IMR-90 (cell line): ENCODE results near the gene MRPL38. TPM values are rescaled to one million over a fixed set of nuclear protein-coding genes. Genes with fewer than 3 reads are reported as not detected.
A peak's percentile ranks its signal among the peaks of the same experiment; 100 is the strongest.

Experiments used
- ATAC-seq: fragments of 200-7000 bp; cut with Tn5 transposase; 2 replicates; pipeline ENCODE4 v1.9.1; 2020; ENCODE audit warnings: low read depth, mild to moderate bottlenecking, moderate library complexity
- BruUV-seq: library from RNA; stranded (reverse); fragments of 400-500 nt; replicated peaks from 2 replicates; lab custom pipeline; 2021; lab: Mats Ljungman, UMichigan
- CTCF ChIA-PET: fragments of 300-600 bp; formaldehyde crosslinking; extraction: SDS; loops from one replicate; lab custom pipeline; 2021; ENCODE audit warnings: antibody characterized with exemption; lab: Yijun Ruan, JAX
- POLR2A ChIA-PET: fragments of 300-600 bp; sonication (Branson Sonifier 250); formaldehyde crosslinking; loops from one replicate; lab custom pipeline; 2022; ENCODE audit warnings: antibody characterized with exemption; ENCODE audit not compliant: unreplicated experiment; lab: Charles Lee
- DNase-seq: peaks from one replicate; pipeline ENCODE4 v3.0.0; 2013
- H2AFZ ChIP-seq: replicated peaks from 2 replicates; pipeline ENCODE3; 2013; ENCODE audit warnings: low read length, mild to moderate bottlenecking; ENCODE audit not compliant: poor library complexity
- H2AK5ac ChIP-seq: 2 replicates; pipeline ENCODE4 v1.6.1; 2013; ENCODE audit warnings: low read depth, low read length, inconsistent platforms
- H2AK9ac ChIP-seq: replicated peaks from 2 replicates; pipeline ENCODE3; 2013; ENCODE audit warnings: mild to moderate bottlenecking, low read depth, low read length, moderate library complexity; ENCODE audit not compliant: poor library complexity
- H2BK120ac ChIP-seq: 2 replicates; pipeline ENCODE4 v1.6.1; 2013; ENCODE audit warnings: low read depth, low read length, inconsistent platforms
- H2BK15ac ChIP-seq: 3 replicates; pipeline ENCODE4 v1.6.1; 2013; ENCODE audit warnings: low read depth, low read length, inconsistent platforms
- H2BK20ac ChIP-seq: 2 replicates; pipeline ENCODE4 v1.6.1; 2013; ENCODE audit warnings: low read depth, mild to moderate bottlenecking, inconsistent platforms, low read length, moderate library complexity
- H2BK5ac ChIP-seq: 2 replicates; pipeline ENCODE4 v1.6.1; 2013; ENCODE audit warnings: mild to moderate bottlenecking, low read depth, low read length, inconsistent platforms; ENCODE audit not compliant: poor library complexity, severe bottlenecking
- H3K14ac ChIP-seq: replicated peaks from 2 replicates; pipeline ENCODE4 v1.6.1; 2013; ENCODE audit warnings: low read depth, low read length, inconsistent platforms
- H3K18ac ChIP-seq: 2 replicates; pipeline ENCODE4 v1.6.1; 2013; ENCODE audit warnings: low read depth, low read length, control low read depth
- H3K23ac ChIP-seq: 2 replicates; pipeline ENCODE4 v1.6.1; 2013; ENCODE audit warnings: low read depth, low read length, inconsistent platforms
- H3K27ac ChIP-seq: 2 replicates; pipeline ENCODE4 v1.5.1; 2013; ENCODE audit warnings: mild to moderate bottlenecking, control low read depth, low read length; ENCODE audit not compliant: insufficient read depth
- H3K27me3 ChIP-seq: 2 replicates; pipeline ENCODE4 v1.6.1; 2013; ENCODE audit warnings: low read length; ENCODE audit not compliant: control insufficient read depth, insufficient read depth
- H3K36me3 ChIP-seq: 2 replicates; pipeline ENCODE4 v1.6.1; 2013; ENCODE audit warnings: low read length, mixed read lengths; ENCODE audit not compliant: control insufficient read depth, insufficient read depth
- H3K4ac ChIP-seq: 2 replicates; pipeline ENCODE4 v1.6.1; 2013; ENCODE audit warnings: low read depth, low read length, inconsistent platforms
- H3K4me1 ChIP-seq: 2 replicates; pipeline ENCODE4 v1.6.1; 2013; ENCODE audit warnings: low read length, mixed read lengths; ENCODE audit not compliant: control insufficient read depth, insufficient read depth
- H3K4me2 ChIP-seq: 2 replicates; pipeline ENCODE4 v1.6.1; 2013; ENCODE audit warnings: low read depth, mild to moderate bottlenecking, control low read depth, low read length, moderate library complexity
- H3K4me3 ChIP-seq: 2 replicates; pipeline ENCODE4 v1.5.1; 2013; ENCODE audit warnings: low read depth, mild to moderate bottlenecking, control low read depth, low read length, moderate library complexity; ENCODE audit not compliant: insufficient read depth
- H3K56ac ChIP-seq: 2 replicates; pipeline ENCODE4 v1.6.1; 2013; ENCODE audit warnings: low read length, inconsistent platforms; ENCODE audit not compliant: insufficient read depth; ENCODE audit errors: extremely low read depth
- H3K79me1 ChIP-seq, 2 experiments: 2 replicates each; pipeline ENCODE4 v1.6.1; 2013; ENCODE audit warnings: low read length in 2 of 2, inconsistent platforms in 1 of 2, low read depth in 1 of 2
- H3K9ac ChIP-seq: 2 replicates; pipeline ENCODE4 v1.6.1; 2013; ENCODE audit warnings: low read depth, low read length, control low read depth
- H3K9me1 ChIP-seq: 2 replicates; pipeline ENCODE4 v1.6.1; 2013; ENCODE audit warnings: low read length, inconsistent platforms; ENCODE audit not compliant: insufficient read depth
- H3K9me3 ChIP-seq: 2 replicates; pipeline ENCODE4 v1.6.1; 2013; ENCODE audit warnings: low read length; ENCODE audit not compliant: control insufficient read depth, insufficient read depth
- H4K20me1 ChIP-seq: 2 replicates; pipeline ENCODE4 v1.6.1; 2013; ENCODE audit warnings: low read length, inconsistent platforms; ENCODE audit not compliant: insufficient read depth
- H4K5ac ChIP-seq: 2 replicates; pipeline ENCODE4 v1.6.1; 2013; ENCODE audit warnings: mild to moderate bottlenecking, low read depth, low read length, control low read depth
- H4K8ac ChIP-seq, 2 experiments: 2 replicates each; pipeline ENCODE4 v1.6.1; 2013; ENCODE audit warnings: low read depth in 2 of 2, low read length in 2 of 2, control low read depth in 1 of 2, inconsistent platforms in 1 of 2
- H4K91ac ChIP-seq: 2 replicates; pipeline ENCODE4 v1.6.1; 2013; ENCODE audit warnings: low read depth, low read length, inconsistent platforms; ENCODE audit not compliant: insufficient read depth
- BHLHE40 ChIP-seq: fragments of 150-350 bp; IDR thresholded peaks from 2 replicates; pipeline ENCODE4 v1.6.1; 2016; ENCODE audit warnings: mild to moderate bottlenecking, low read depth, low read length
- CEBPB ChIP-seq: IDR thresholded peaks from 2 replicates; pipeline ENCODE4 v1.6.1; 2012; ENCODE audit warnings: low read depth, low read length, improper control_type of control experiment
- CHD1 ChIP-seq: IDR thresholded peaks from 2 replicates; pipeline ENCODE4 v1.6.1; 2012; ENCODE audit warnings: low read depth, low read length, improper control_type of control experiment
- FOS ChIP-seq: fragments of 150-350 bp; IDR thresholded peaks from 2 replicates; pipeline ENCODE4 v1.6.1; 2016; ENCODE audit warnings: low read depth, low read length
- MAFK ChIP-seq: IDR thresholded peaks from 2 replicates; pipeline ENCODE4 v1.6.1; 2012; ENCODE audit warnings: low read depth, low read length, improper control_type of control experiment
- MAZ ChIP-seq: IDR thresholded peaks from 2 replicates; pipeline ENCODE4 v1.6.1; 2012; ENCODE audit warnings: low read depth, mild to moderate bottlenecking, low read length, improper control_type of control experiment, moderate library complexity, borderline replicate concordance
- MXI1 ChIP-seq: IDR thresholded peaks from 2 replicates; pipeline ENCODE4 v1.6.1; 2012; ENCODE audit warnings: low read depth, mild to moderate bottlenecking, low read length, moderate library complexity, borderline replicate concordance
- NFE2L2 ChIP-seq: fragments of 150-350 bp; IDR thresholded peaks from 2 replicates; pipeline ENCODE4 v1.6.1; 2016; ENCODE audit warnings: low read depth, mild to moderate bottlenecking, low read length
- POLR2A ChIP-seq: IDR thresholded peaks from 2 replicates; pipeline ENCODE4 v1.6.1; 2012; ENCODE audit warnings: mild to moderate bottlenecking, low read depth, low read length
- RAD21 ChIP-seq: IDR thresholded peaks from 2 replicates; pipeline ENCODE4 v1.6.1; 2012; ENCODE audit warnings: low read length, improper control_type of control experiment
- RCOR1 ChIP-seq: IDR thresholded peaks from 2 replicates; pipeline ENCODE4 v1.6.1; 2012; ENCODE audit warnings: mild to moderate bottlenecking, low read length, improper control_type of control experiment; ENCODE audit not compliant: insufficient replicate concordance
- RFX5 ChIP-seq: IDR thresholded peaks from 2 replicates; pipeline ENCODE4 v1.8.0; 2012; ENCODE audit warnings: low read depth, mild to moderate bottlenecking, low read length, moderate library complexity
- SMC3 ChIP-seq: fragments of 150-350 bp; IDR thresholded peaks from 2 replicates; pipeline ENCODE4 v1.6.1; 2016; ENCODE audit warnings: low read depth, mild to moderate bottlenecking, antibody characterized with exemption, low read length, moderate library complexity
- WGBS, 2 experiments: methylation state at CpG; one replicate each; pipeline versions ENCODE4 v1.1.5 to v1.1.7; 2013; ENCODE audit warnings: missing lambda C conversion rate in 2 of 2; ENCODE audit not compliant: insufficient read length in 1 of 2; ENCODE audit errors: extremely low coverage in 2 of 2; 5-methylcytosine and 5-hydroxymethylcytosine counted together
- dilution Hi-C: fragments of 300-500 bp; cut with HindIII; formaldehyde crosslinking; loops from one replicate; pipeline ENCODE4 v1.14.3; 2018; ENCODE audit warnings: low sequenced_read_pairs; ENCODE audit not compliant: unreplicated experiment
- in situ Hi-C: fragments of 300-500 bp; cut with MboI; formaldehyde crosslinking; loops from 3 replicates; pipeline ENCODE4 v1.14.3; 2019; ENCODE audit warnings: low sequenced_read_pairs, inconsistent platforms, mixed read lengths
- intact Hi-C: fragments of 100-400 bp; cut with micrococcal nuclease; formaldehyde crosslinking; loops from 2 replicates; pipeline ENCODE4 v1.10.0; 2022
- polyA plus RNA-seq, 3 experiments: library from polyadenylated mRNA; depleted of rRNA; stranded (reverse); fragments of >200 nt; gene quantifications; 2 replicates each; pipeline ENCODE4 v1.2.3, GENCODE V29; 2012; ENCODE audit warnings: low replicate concordance in 1 of 3
- total RNA-seq: library from RNA; depleted of rRNA; stranded (reverse); fragments of >200 nt; gene quantifications from 2 replicates; pipeline ENCODE4 v1.2.3, GENCODE V29; 2012
- TF ChIP-seq, protein P1 (sequence below): conservative IDR thresholded peaks from 2 replicates; pipeline ENCODE4 v1.5.1; 2012; ENCODE audit warnings: mild to moderate bottlenecking, low read depth, low read length, improper control_type of control experiment
- TF ChIP-seq, protein P2 (sequence below): fragments of 150-350 bp; IDR thresholded peaks from 2 replicates; pipeline ENCODE4 v1.6.1; 2017; ENCODE audit warnings: mild to moderate bottlenecking, antibody characterized with exemption, low read length, low read depth
- TF ChIP-seq, protein P3 (sequence below): fragments of 150-350 bp; IDR thresholded peaks from 2 replicates; pipeline ENCODE4 v1.6.1; 2016; ENCODE audit warnings: low read depth, mild to moderate bottlenecking, low read length, moderate library complexity, borderline replicate concordance

Gene MRPL38
- total and polyA plus RNA-seq, 2 of the 4 experiments (the other 2 are of a cell fraction), result 13.3 to 42.5 TPM

DNA sequence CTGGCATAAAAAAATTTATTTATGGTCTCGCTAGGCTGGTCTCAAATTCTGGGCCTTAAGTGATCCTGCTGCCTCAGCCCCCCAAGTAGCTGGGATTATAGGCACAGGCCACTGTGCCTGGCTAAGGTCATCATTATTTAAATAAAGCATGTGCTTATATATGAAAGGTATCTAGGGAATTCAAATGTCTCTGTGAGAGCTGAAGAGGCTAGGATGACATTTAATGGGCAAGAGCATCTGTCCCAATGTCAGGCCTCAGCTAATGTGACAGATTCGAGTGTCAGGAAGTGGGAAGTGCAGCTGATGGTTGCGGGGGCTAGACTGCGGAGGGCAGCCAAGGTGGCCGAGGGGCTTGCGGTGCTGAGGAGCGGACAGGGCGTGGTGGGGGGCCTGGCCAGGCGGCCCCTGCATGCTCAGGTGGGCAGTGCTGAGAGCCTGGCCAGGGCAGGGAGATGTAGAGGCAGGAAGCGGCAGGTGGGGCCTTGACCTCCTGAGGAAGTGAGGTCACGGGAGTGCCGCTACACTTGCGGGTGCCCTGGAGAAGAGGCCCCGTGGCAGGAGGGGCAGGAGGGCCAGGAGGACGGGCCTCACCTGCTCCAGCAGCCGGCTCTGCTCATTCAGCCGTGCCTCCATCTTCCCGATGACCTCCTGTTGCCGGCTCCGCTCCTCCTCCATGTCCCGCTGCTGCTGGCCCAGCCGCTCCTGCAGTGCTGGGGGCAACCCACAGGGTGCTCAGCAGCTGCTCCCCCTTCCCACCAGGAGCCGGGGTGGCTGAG, 12.6 kb upstream of the MRPL38 start:
- no TSS peak for BruUV-seq
- no peak overlapping the region for H3K18ac ChIP-seq
- H4K91ac ChIP-seq, result no peak overlapping the region
- H2BK15ac ChIP-seq, result no peak overlapping the region
- peak overlapping the region; percentile 24 for H2AK9ac ChIP-seq
- H3K23ac ChIP-seq, result no peak overlapping the region
- H3K36me3 ChIP-seq, result peaks cover 11% of the 10 kb centered on the region
- dilution Hi-C loops, result no loop called here
- H3K56ac ChIP-seq, result no peak overlapping the region
- H2BK120ac ChIP-seq, result no peak overlapping the region
- WGBS, 2 experiments, result 100% methylated on average over 7 of the region's 23 CpGs; no CpG with 5 or more reads in 1 of the 2 experiments
- no peak overlapping the region for H4K8ac ChIP-seq
- no peaks in the 10 kb centered on the region for H3K4me1 ChIP-seq
- no peak overlapping the region for H3K9ac ChIP-seq
- H4K5ac ChIP-seq, result no peak overlapping the region
- no peak overlapping the region for H3K4me2 ChIP-seq
- no peaks in the 10 kb centered on the region for H3K79me1 ChIP-seq
- H4K20me1 ChIP-seq, result no peaks in the 10 kb centered on the region
- H3K9me3 ChIP-seq, result no peaks in the 10 kb centered on the region
- no peak overlapping the region for H3K4ac ChIP-seq
- H2AFZ ChIP-seq, result no peak overlapping the region
- H3K4me3 ChIP-seq, result no peak overlapping the region
- no peak for ATAC-seq
- H3K14ac ChIP-seq, result no peak overlapping the region
- H3K27ac ChIP-seq, result no peak overlapping the region
- no peaks in the 10 kb centered on the region; the same call in 1 of the 2 replicates for H3K9me1 ChIP-seq
- no peak overlapping the region for H2AK5ac ChIP-seq
- intact Hi-C loops, result no loop called here
- ChIA-PET POLR2A (no interaction called here), CTCF (no interaction called here)
- in situ Hi-C loops, result no loop called here
- DNase-seq, result no peak
- H2BK20ac ChIP-seq, result no peak overlapping the region
- TF ChIP-seq BHLHE40 (no peak), RCOR1 (no peak), CHD1 (no peak), RFX5 (no peak), SMC3 (no peak), NFE2L2 (no peak), RAD21 (no peak), MAZ (no peak), FOS (no peak), MAFK (no peak), POLR2A (no peak), CEBPB (no peak), MXI1 (no peak)
- TF ChIP-seq, protein P1, sequence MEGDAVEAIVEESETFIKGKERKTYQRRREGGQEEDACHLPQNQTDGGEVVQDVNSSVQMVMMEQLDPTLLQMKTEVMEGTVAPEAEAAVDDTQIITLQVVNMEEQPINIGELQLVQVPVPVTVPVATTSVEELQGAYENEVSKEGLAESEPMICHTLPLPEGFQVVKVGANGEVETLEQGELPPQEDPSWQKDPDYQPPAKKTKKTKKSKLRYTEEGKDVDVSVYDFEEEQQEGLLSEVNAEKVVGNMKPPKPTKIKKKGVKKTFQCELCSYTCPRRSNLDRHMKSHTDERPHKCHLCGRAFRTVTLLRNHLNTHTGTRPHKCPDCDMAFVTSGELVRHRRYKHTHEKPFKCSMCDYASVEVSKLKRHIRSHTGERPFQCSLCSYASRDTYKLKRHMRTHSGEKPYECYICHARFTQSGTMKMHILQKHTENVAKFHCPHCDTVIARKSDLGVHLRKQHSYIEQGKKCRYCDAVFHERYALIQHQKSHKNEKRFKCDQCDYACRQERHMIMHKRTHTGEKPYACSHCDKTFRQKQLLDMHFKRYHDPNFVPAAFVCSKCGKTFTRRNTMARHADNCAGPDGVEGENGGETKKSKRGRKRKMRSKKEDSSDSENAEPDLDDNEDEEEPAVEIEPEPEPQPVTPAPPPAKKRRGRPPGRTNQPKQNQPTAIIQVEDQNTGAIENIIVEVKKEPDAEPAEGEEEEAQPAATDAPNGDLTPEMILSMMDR, result no peak
- TF ChIP-seq, protein P2, sequence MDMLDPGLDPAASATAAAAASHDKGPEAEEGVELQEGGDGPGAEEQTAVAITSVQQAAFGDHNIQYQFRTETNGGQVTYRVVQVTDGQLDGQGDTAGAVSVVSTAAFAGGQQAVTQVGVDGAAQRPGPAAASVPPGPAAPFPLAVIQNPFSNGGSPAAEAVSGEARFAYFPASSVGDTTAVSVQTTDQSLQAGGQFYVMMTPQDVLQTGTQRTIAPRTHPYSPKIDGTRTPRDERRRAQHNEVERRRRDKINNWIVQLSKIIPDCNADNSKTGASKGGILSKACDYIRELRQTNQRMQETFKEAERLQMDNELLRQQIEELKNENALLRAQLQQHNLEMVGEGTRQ, result no peak
- TF ChIP-seq, protein P3, sequence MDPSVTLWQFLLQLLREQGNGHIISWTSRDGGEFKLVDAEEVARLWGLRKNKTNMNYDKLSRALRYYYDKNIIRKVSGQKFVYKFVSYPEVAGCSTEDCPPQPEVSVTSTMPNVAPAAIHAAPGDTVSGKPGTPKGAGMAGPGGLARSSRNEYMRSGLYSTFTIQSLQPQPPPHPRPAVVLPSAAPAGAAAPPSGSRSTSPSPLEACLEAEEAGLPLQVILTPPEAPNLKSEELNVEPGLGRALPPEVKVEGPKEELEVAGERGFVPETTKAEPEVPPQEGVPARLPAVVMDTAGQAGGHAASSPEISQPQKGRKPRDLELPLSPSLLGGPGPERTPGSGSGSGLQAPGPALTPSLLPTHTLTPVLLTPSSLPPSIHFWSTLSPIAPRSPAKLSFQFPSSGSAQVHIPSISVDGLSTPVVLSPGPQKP, result no peak
- H3K27me3 ChIP-seq, result no peaks in the 10 kb centered on the region
- H2BK5ac ChIP-seq, result no peak overlapping the region
